Ishikawa (cell line): Measurements from ENCODE around the gene LAMB3.

Source experiments
- CEBPB ChIP-seq: IDR thresholded peaks from 2 replicates; pipeline ENCODE4 v1.6.1; 2012
- CREB1 ChIP-seq: IDR thresholded peaks from 2 replicates; pipeline ENCODE4 v1.6.1; 2012; ENCODE audit warnings: low read depth
- EGR1 ChIP-seq: IDR thresholded peaks from 2 replicates; pipeline ENCODE4 v1.6.1; 2012
- EP300 ChIP-seq: IDR thresholded peaks from 2 replicates; pipeline ENCODE4 v1.6.1; 2012; ENCODE audit warnings: borderline replicate concordance
- FOXM1 ChIP-seq: IDR thresholded peaks from 2 replicates; pipeline ENCODE4 v1.6.1; 2012; ENCODE audit warnings: low read depth, borderline replicate concordance
- MAX ChIP-seq: IDR thresholded peaks from 2 replicates; pipeline ENCODE4 v1.6.1; 2012
- NFIC ChIP-seq: IDR thresholded peaks from 2 replicates; pipeline ENCODE4 v1.6.1; 2012
- RAD21 ChIP-seq: IDR thresholded peaks from 2 replicates; pipeline ENCODE4 v1.6.1; 2012; ENCODE audit warnings: low read depth
- REST ChIP-seq: IDR thresholded peaks from 2 replicates; pipeline ENCODE4 v1.6.1; 2012; ENCODE audit warnings: low read depth, mild to moderate bottlenecking
- TAF1 ChIP-seq: IDR thresholded peaks from 2 replicates; pipeline ENCODE4 v1.6.1; 2012; ENCODE audit warnings: low read depth, mild to moderate bottlenecking
- TCF12 ChIP-seq: IDR thresholded peaks from 2 replicates; pipeline ENCODE4 v1.6.1; 2012; ENCODE audit warnings: low read depth
- TEAD4 ChIP-seq: IDR thresholded peaks from 2 replicates; pipeline ENCODE4 v1.6.1; 2012
- YY1 ChIP-seq: IDR thresholded peaks from 2 replicates; pipeline ENCODE4 v1.6.1; 2012; ENCODE audit warnings: low read depth
- ZBTB7A ChIP-seq: IDR thresholded peaks from 2 replicates; pipeline ENCODE4 v1.6.1; 2012; ENCODE audit warnings: low read depth
- TF ChIP-seq, protein P1 (sequence below): IDR thresholded peaks from 2 replicates; pipeline ENCODE4 v1.6.1; 2012

The LAMB3 gene

GRCh38 chr1:209662879-209663327, 10.7 kb upstream of the LAMB3 start:
- TF ChIP-seq YY1 (no peak), EGR1 (no peak), FOXM1 (no peak), REST (no peak), CREB1 (no peak), NFIC (no peak), TEAD4 (no peak), TAF1 (no peak), MAX (no peak), ZBTB7A (no peak), TCF12 (no peak), RAD21 (no peak), EP300 (no peak), CEBPB (no peak)
- TF ChIP-seq, protein P1, sequence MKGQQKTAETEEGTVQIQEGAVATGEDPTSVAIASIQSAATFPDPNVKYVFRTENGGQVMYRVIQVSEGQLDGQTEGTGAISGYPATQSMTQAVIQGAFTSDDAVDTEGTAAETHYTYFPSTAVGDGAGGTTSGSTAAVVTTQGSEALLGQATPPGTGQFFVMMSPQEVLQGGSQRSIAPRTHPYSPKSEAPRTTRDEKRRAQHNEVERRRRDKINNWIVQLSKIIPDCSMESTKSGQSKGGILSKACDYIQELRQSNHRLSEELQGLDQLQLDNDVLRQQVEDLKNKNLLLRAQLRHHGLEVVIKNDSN, result no peak

- no peak for TF ChIP-seq CEBPB
- TF ChIP-seq EP300, result no peak
- no peak for TF ChIP-seq EGR1
- TF ChIP-seq TEAD4, result no peak
- no peak for TF ChIP-seq ZBTB7A
- TF ChIP-seq RAD21, result no peak
- TF ChIP-seq NFIC, result no peak
- TF ChIP-seq, protein P1, result no peak
- TF ChIP-seq MAX, result no peak
- no peak for TF ChIP-seq TAF1
Observed at GRCh38 chr1:209661071-209661470, 8.8 kb upstream of the LAMB3 start.

GRCh38 chr1:209659909-209660308, 7.7 kb upstream of the LAMB3 start:
- TF ChIP-seq TCF12 (no peak), REST (no peak), EP300 (peak; percentile 51; the same call in 1 of the 2 replicates)

- TF ChIP-seq CREB1 (no peak), EGR1 (no peak), RAD21 (no peak), FOXM1 (no peak), NFIC (no peak), EP300 (no peak), ZBTB7A (no peak), TEAD4 (no peak), CEBPB (no peak)
- TF ChIP-seq, protein P1, result no peak
Observed at GRCh38 chr1:209657918-209658317, 5.7 kb upstream of the LAMB3 start.

DNA sequence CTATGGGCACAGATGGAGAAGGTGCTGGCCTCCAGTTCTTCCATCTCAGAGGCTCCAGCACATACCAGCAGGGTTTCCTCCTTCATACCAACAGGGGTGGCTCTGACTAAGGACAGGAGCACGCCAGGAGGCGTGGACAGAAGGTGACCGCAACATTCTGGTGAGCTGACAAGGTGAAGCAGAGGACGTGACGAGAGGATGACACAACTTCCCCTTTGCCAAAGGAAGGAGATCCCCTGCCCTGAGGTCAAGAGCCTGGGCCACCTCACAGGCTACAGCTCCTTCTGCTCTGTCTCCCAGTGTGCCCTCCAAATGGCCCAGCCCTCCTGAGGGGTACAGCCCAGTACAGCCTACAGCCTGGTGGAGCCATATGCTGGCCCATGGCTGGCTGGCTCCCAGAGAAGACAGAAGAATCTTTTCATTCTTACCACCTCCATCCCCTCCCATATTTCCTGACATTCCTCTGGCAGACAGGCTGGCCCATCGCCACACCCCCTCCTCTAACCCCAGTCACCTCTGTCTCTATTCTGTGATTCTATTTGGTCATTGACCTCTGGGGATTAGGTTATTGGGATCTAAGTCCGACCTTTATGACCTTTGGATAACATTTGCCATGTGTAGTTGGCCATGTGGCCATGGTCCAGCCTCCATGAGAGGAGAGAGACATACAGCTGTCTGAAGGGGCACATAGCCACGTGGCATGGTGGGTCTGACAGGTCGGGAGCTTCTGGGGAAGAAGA, 5.1 kb upstream of the LAMB3 start:
- TF ChIP-seq ZBTB7A, result no peak
- peak; percentile 85 for TF ChIP-seq TEAD4
- TF ChIP-seq EP300, result peak; percentile 83
- no peak for TF ChIP-seq MAX
- peak; percentile 40; the same call in 1 of the 2 replicates for TF ChIP-seq CREB1
- TF ChIP-seq RAD21, result no peak
- no peak for TF ChIP-seq TAF1
- TF ChIP-seq REST, result no peak
- TF ChIP-seq, protein P1, result no peak
- peak; percentile 58; the same call in 1 of the 2 replicates for TF ChIP-seq NFIC
- peak; percentile 75 for TF ChIP-seq TCF12
